Esophagus squamous epithelium (tissue), 5 donors: Measurements from ENCODE around the gene NRXN3. TPM values are rescaled to one million over a fixed set of nuclear protein-coding genes. Genes with fewer than 3 reads are reported as not detected.

Experiments
- DNase-seq: peaks from one replicate; lab custom pipeline; 2025; lab: John Stamatoyannopoulos, UW
- H3K27ac ChIP-seq, 4 donors: fragments of 200-600 bp; sonication (generic); one replicate each; pipeline ENCODE4 v1.5.1; 2016 to 2019; ENCODE audit warnings: mild to moderate bottlenecking in 1 of 4
- H3K27me3 ChIP-seq, 4 donors: fragments of 200-600 bp; sonication (generic); 1 replicate in 3 of 4; 2 replicates in 1 of 4; pipeline versions ENCODE4 v1.5.1 to v1.6.0; 2017 to 2021; ENCODE audit warnings: antibody characterized with exemption in 1 of 4
- H3K36me3 ChIP-seq, 3 donors: fragments of 200-600 bp; sonication (generic); one replicate each; pipeline ENCODE4 v1.5.1; 2016 to 2019
- H3K4me1 ChIP-seq, 3 donors: fragments of 200-600 bp; sonication (generic); one replicate each; pipeline ENCODE4 v1.5.1; 2017 to 2019
- H3K4me3 ChIP-seq, 4 donors: fragments of 200-600 bp; sonication (generic); 1 replicate in 3 of 4; 2 replicates in 1 of 4; pipeline ENCODE4 v1.5.1; 2016 to 2019; ENCODE audit warnings: mild to moderate bottlenecking in 2 of 4, moderate library complexity in 1 of 4
- H3K9me3 ChIP-seq, 3 donors: fragments of 200-600 bp; sonication (generic); one replicate each; pipeline ENCODE4 v1.5.1; 2016 to 2019
- CTCF ChIP-seq, 6 experiments: fragments of 450-650 bp in 4 of 6; fragments of 200-600 bp in 2 of 6; sonication (generic) in 2 of 6; IDR thresholded peaks; one replicate each; pipeline ENCODE4 v1.5.1; 2016 to 2019; ENCODE audit warnings: antibody characterized with exemption in 6 of 6, mild to moderate bottlenecking in 4 of 6, moderate library complexity in 4 of 6
- POLR2A ChIP-seq, 4 donors: fragments of 450-650 bp; IDR thresholded peaks; one replicate each; pipeline ENCODE4 v1.6.1; 2017; ENCODE audit warnings: antibody characterized with exemption in 4 of 4, mild to moderate bottlenecking in 4 of 4, moderate library complexity in 3 of 4
- WGBS, 2 donors: methylation state at CpG; one replicate each; pipeline ENCODE4 v1.1.5; 2018; 5-methylcytosine and 5-hydroxymethylcytosine counted together
- intact Hi-C: fragments of 100-400 bp; cut with DNase I; formaldehyde crosslinking; loops from one replicate; pipeline ENCODE4 v1.15.0; 2022
- total RNA-seq, 4 donors: library from RNA; depleted of rRNA; stranded (reverse); fragments of >200 nt; gene quantifications; one replicate each; pipeline ENCODE4 v1.1.0, GENCODE V29; 2016
- donor health status: DM: yes; HTN: yes; CAD: no.

Gene NRXN3
- total RNA-seq, 4 donors from 2014 or later = 0.30 to 15.8 (median 1.5) TPM

- Histone ChIP-seq H3K36me3 (no peaks in the 10 kb centered on the region), H3K4me1 (no peaks in the 10 kb centered on the region), H3K9me3 (no peaks in the 10 kb centered on the region), H3K27me3 (no peaks in the 10 kb centered on the region), H3K27ac (no peak overlapping the region), H3K4me3 (no peak overlapping the region)
- no peak for DNase-seq
- intact Hi-C loops = no loop called here
- TF ChIP-seq POLR2A (IDR thresholded peaks at IDR 0.05) (no peak), CTCF (IDR thresholded peaks at IDR 0.05) (no peak)
- WGBS, 2 donors = 14 to 34% methylated on average over 2 of the region's 2 CpGs
Measured at GRCh38 chr14:79383475-79383874, 1213.3 kb downstream of the NRXN3 start.

- intact Hi-C loops = no loop called here
- H3K27me3 ChIP-seq = no peaks in the 10 kb centered on the region
- TF ChIP-seq POLR2A (IDR thresholded peaks at IDR 0.05) = no peak
- no peak for TF ChIP-seq CTCF (IDR thresholded peaks at IDR 0.05)
- no peaks in the 10 kb centered on the region for H3K9me3 ChIP-seq
- no peak for DNase-seq
- H3K36me3 ChIP-seq = no peaks in the 10 kb centered on the region
- H3K27ac ChIP-seq = no peak overlapping the region
- H3K4me3 ChIP-seq = no peak overlapping the region
- no peaks in the 10 kb centered on the region for H3K4me1 ChIP-seq
Measured at GRCh38 chr14:79395061-79395460, 1224.9 kb downstream of the NRXN3 start.

- WGBS, 2 donors = 58 to 61% methylated on average over 6 of the region's 6 CpGs
- H3K4me3 ChIP-seq = no peak overlapping the region
- no peak for TF ChIP-seq CTCF (IDR thresholded peaks at IDR 0.05)
- TF ChIP-seq POLR2A (IDR thresholded peaks at IDR 0.05) = no peak
- no peak for DNase-seq
- H3K36me3 ChIP-seq = no peaks in the 10 kb centered on the region
- no peaks in the 10 kb centered on the region for H3K9me3 ChIP-seq
- intact Hi-C loops = no loop called here
- no peaks in the 10 kb centered on the region for H3K27me3 ChIP-seq
- no peak overlapping the region for H3K27ac ChIP-seq
- H3K4me1 ChIP-seq = no peaks in the 10 kb centered on the region
Measured at GRCh38 chr14:79404874-79405511, 1234.8 kb downstream of the NRXN3 start.

- Histone ChIP-seq H3K36me3 (no peaks in the 10 kb centered on the region), H3K4me1 (no peaks in the 10 kb centered on the region), H3K9me3 (no peaks in the 10 kb centered on the region), H3K27me3 (no peaks in the 10 kb centered on the region), H3K27ac (no peak overlapping the region), H3K4me3 (no peak overlapping the region)
- DNase-seq = no peak
- no peak for TF ChIP-seq POLR2A (IDR thresholded peaks at IDR 0.05)
- no peak for TF ChIP-seq CTCF (IDR thresholded peaks at IDR 0.05)
- intact Hi-C loops = no loop called here
- WGBS, 2 donors = 53 to 58% methylated on average over 2 of the region's 2 CpGs
Measured at GRCh38 chr14:79405512-79405910, 1235.3 kb downstream of the NRXN3 start.

- intact Hi-C loops = no loop called here
- H3K4me3 ChIP-seq = no peak overlapping the region
- no peaks in the 10 kb centered on the region for H3K9me3 ChIP-seq
- no peaks in the 10 kb centered on the region for H3K4me1 ChIP-seq
- no peaks in the 10 kb centered on the region for H3K27me3 ChIP-seq
- no peak overlapping the region for H3K27ac ChIP-seq
- DNase-seq = no peak
- H3K36me3 ChIP-seq = no peaks in the 10 kb centered on the region
- TF ChIP-seq CTCF (IDR thresholded peaks at IDR 0.05) (no peak), POLR2A (IDR thresholded peaks at IDR 0.05) (no peak)
- WGBS, 2 donors = 41 to 50% methylated on average over 2 of the region's 2 CpGs
Measured at GRCh38 chr14:79407572-79407971, 1237.4 kb downstream of the NRXN3 start.
